ENCODE results near the gene FMN2.
A peak's percentile ranks its signal among the peaks of the same experiment; 100 is the strongest.

Gene FMN2

DNA sequence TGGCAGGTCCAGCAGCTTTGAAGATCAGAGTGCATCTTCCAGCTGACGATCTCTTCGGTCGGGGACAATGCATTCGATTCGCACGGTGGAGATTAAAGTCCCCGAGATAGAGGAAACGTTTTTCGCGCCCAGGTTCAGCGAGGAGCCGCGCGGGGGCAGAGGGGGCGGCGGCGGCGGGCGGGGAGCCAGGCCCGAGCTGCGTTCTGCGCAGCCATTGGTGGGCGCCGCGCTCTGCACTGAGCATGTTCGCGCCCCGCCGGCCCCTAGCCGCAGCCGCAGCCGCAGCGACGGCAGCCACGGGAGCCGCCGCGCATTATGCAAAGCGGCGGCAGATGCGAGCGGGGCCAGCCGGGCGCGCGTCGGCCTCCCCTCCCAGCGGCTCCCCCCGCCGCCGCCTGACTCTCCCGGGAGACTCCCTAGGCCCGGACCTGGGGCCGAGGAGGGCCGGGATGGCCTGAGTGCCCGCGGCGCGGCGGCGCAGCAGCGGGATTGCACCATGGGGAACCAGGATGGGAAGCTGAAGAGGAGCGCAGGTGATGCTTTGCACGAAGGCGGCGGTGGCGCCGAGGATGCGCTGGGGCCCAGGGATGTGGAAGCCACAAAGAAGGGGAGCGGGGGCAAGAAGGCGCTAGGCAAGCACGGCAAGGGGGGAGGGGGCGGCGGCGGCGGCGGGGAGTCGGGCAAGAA lies at the start of gene FMN2:
Gene FMN2, plus strand, starts transcription at position 270 of the 687 bp plus-strand sequence. Its CDS starts 227 bp downstream, at position 497.
- DNase-seq (ENCODE audit: low read depth): no peak

DNA sequence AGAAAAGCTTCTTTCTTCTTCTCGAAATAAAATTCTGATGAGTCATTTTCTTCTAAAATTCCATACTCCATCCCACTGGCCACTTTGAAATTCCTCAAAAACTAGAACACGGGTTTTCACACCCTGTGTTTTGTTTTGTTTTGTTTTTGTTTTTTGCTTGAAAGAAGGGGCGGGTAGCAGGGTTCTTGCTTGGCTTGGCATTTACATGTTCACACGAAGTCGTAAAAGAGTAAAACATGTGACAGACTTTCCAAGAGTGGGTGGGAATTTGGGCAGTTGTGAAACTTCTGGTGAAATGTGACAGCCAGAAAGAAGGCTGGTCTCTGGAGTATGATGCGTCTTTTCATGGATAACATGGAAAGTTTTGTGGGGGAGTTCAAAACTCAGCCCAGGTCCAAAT lies 47.1 kb upstream of the FMN2 start:
- DNase-seq (ENCODE audit: low read depth): peak; percentile 14

GRCh38 chr1:240046000-240046399 lies 45.7 kb upstream of the FMN2 start:
- no peak for DNase-seq (ENCODE audit: low read depth)

DNA sequence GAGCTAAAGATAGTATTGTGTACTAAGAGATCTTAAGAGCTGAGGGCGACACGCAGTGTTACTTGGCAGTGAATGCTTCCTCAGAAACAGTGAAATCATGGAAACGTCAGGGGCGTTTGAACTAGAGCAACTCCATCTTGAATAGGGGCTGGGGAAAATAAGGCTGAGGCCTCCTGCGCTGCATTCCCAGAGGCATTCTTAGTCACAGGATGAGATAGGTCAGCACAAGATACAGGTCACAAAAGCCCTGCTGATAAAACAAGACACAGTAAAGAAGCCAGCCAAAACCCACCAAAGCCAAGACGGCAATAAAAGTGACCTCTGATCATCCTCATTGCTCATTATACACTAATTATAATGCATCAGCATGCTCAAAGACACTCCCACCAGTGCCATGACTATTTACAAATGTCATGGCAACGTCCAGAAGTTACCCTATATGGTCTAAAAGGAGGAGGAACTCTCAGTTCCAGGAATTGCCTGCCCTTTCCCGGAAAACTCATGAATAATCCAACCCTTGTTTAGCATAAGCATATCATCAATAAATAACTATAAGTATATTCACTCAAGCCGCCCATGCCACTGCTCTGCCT lies 37.5 kb upstream of the FMN2 start:
- DNase-seq (ENCODE audit: low read depth): no peak

GRCh38 chr1:240055936-240056335 lies 35.7 kb upstream of the FMN2 start:
- no peak for DNase-seq (ENCODE audit: low read depth)

- no peak for DNase-seq (ENCODE audit: low read depth)
These were observed 35.3 kb upstream of the FMN2 start for GRCh38 chr1:240056350-240056749.

- no peak for DNase-seq (ENCODE audit: low read depth)
These were observed 33.6 kb upstream of the FMN2 start for GRCh38 chr1:240058049-240058448.

GRCh38 chr1:240068961-240069360 lies 22.7 kb upstream of the FMN2 start:
- no peak for DNase-seq (ENCODE audit: low read depth)

- DNase-seq (ENCODE audit: low read depth): no peak
These were observed 21.5 kb upstream of the FMN2 start for GRCh38 chr1:240070188-240070587.

DNA sequence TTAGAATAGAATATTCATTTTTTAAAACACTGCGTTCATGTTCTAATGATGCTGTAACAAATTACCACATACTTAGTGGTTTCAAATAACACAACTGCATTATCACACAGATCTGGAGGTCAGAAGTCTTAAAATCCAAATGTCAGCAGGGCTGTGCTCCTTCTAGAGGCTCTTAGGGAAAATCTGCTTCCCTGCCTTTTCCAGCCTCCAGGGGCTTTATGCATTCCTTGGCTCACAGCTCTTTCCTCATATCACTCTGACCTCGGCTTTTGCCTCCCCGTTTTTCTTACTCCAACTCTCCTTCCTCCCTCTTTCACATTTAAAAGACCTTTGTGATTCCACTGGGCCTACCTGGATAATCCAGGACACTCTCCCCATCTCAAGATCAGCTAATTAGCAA lies 18.6 kb upstream of the FMN2 start:
- no peak for DNase-seq (ENCODE audit: low read depth)

DNA sequence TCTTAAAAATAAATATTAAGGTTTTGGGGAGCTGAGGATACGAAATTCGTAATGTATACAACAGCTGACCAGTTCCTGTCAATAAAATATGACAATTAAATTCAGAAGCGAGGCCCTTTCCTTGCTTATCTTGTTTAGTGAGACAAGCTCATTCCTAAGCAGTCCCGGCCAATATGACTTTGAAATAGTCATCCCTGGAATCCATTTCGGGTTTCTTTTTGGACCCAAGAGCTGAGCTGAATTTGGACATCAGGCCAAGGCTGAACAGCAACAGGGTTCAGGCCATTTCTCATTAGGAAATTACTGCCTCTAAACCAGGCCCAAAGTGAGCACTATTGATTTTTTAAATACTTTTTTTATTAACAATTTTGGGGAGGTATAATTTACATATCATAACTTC lies 17.3 kb upstream of the FMN2 start:
- DNase-seq (ENCODE audit: low read depth): no peak

DNA sequence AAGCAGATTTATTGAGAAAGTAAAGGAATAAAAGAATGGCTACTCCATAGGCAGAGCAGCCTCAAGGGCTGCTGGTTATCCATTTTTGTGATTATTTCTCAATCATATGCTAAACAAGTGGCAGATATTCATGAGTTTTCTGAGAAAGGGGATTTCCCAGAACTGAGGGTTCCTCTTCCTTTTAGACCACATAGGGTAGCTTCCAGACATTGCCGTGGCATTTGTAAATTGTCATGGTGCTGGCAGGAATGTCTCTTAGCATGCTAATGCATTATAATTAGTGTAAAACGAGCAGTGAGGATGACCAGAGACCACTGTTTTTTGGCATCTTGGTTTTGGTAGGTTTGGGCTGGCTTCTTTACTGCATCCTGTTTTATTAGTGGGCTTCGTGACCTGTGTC lies 16.8 kb upstream of the FMN2 start:
- DNase-seq (ENCODE audit: low read depth): no peak

DNA sequence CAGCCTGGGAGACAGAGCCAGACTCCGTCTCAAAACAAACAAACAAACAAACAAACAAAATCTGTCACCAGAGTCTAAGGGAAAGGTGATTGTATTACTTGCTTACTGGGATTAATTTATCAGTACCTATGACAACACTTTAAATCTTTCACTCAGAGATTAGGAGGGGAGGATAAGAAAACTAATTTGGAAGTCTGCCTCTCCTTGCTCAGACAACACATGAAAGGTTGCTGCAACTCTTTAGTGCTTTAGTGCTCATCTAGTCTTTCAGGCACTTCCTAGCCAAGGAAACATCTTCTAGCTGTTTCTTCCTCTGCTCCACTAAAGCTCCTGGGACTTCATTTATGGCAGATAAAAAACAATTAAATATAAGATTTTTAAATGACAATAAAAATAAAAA lies 7.3 kb upstream of the FMN2 start:
- no peak for DNase-seq (ENCODE audit: low read depth)

GRCh38 chr1:240084749-240085148 lies 6.9 kb upstream of the FMN2 start:
- no peak for DNase-seq (ENCODE audit: low read depth)

GRCh38 chr1:240086726-240087125 lies 5.0 kb upstream of the FMN2 start:
- DNase-seq (ENCODE audit: low read depth): no peak

GRCh38 chr1:240090014-240090413 lies 1.7 kb upstream of the FMN2 start:
- DNase-seq (ENCODE audit: low read depth): no peak

- DNase-seq (ENCODE audit: low read depth): no peak
These were observed 604 bp upstream of the FMN2 start for GRCh38 chr1:240090957-240091600.

GRCh38 chr1:240092301-240093119 lies 827 bp downstream of the FMN2 start:
- DNase-seq (ENCODE audit: low read depth): peak; percentile 74

DNA sequence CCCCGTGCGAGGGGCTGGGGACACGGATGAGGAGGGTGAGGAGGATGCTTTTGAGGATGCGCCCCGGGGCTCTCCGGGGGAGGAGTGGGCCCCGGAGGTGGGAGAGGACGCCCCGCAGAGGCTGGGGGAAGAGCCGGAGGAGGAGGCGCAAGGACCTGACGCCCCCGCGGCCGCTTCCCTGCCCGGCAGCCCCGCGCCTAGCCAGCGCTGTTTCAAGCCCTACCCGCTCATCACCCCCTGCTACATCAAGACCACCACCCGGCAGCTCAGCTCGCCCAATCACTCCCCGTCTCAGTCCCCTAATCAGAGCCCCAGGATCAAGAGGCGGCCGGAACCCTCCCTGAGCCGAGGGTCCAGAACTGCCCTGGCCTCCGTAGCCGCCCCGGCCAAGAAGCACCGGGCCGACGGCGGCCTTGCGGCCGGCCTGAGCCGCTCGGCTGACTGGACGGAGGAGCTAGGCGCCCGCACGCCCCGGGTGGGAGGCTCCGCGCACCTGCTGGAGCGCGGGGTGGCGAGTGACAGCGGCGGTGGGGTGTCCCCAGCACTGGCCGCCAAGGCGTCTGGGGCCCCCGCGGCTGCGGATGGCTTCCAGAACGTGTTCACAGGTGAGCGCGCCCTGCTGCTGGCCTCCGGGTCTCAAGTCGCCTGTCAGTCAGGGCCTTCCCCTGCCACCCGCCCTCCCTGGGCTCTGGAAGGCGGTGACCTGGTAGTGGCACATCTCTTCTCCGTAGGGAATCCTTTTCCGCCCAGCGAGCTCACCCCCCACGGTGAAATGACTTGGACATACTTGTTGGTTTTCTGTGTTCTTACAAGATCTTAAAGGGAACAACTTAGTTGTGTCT lies 1.7 kb downstream of the FMN2 start:
- DNase-seq (ENCODE audit: low read depth): no peak

DNA sequence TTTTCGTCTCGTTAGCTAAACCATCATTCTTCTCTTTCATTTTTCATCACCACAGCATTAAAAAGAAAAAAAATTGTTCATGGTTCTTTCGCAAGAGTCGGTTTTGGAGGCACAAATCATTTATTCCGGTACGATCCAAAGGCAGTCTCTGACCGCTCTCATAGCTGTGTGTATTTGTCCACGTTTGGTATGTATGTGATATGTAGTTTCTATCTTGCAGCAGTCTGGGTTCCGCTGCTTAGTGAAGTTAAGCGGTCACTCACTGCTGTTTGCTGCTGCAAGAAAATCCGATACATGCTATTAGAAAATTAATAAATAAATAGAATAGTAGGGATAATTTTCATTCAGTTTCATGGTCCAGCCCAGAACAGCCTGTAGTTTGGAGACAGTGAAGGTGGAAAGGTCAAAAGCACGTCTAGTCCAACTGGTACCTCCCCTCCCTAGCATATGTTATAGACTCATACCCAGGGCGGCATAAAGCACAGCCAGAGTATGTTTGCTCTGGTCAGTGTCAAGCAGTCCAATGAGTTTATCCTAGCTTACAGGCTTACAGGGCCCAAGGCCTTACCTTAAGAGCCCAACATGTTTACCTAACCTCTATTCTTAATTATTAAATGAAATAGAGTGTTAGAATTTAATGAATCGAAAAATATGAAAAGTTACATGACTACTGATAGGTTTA lies 2.5 kb downstream of the FMN2 start:
- DNase-seq (ENCODE audit: low read depth): no peak

DNA sequence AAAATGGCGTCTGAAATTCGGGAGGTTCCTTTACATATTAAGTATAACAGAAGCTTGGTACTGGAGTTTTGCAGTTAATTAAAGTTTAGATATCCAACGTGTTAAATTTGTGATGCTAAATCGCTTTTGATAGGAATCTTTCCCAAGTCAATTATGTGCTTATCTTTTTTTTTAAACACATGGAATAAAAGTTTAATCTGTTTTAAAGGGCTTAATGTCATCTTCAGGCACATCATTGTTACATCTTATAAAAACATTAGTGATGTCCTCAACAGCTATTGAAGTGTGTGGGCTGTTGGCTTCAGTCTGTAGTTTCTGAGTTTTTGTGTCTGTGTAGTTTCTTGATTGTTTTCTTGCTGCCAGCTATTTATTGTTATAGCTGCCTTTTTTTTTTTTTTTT lies 5.3 kb downstream of the FMN2 start:
- DNase-seq (ENCODE audit: low read depth): no peak
